Glomerular endothelial cell (primary cell): ENCODE data around the gene FBXO8. TPM values are rescaled to one million over a fixed set of nuclear protein-coding genes. Genes with fewer than 3 reads are reported as not detected.

ENCODE experiments used
- DNase-seq: peaks from one replicate; pipeline ENCODE4 v3.0.0-alpha.2; 2011; ENCODE audit warnings: low read depth, low spot score; ENCODE audit errors: extremely low read depth
- total RNA-seq: library from RNA; depleted of rRNA; stranded (reverse); fragments of >200 nt; gene quantifications from 2 replicates; pipeline ENCODE4 v1.2.3, GENCODE V29; 2015

FBXO8 gene
- total RNA-seq, 1 donor from 2014 or later = 13.4 TPM

GRCh38 chr4:174248407-174248806 lies 35.1 kb downstream of the FBXO8 start:
- no peak for DNase-seq

GRCh38 chr4:174245714-174246113 lies 37.8 kb downstream of the FBXO8 start:
- DNase-seq = no peak

GRCh38 chr4:174244441-174244840 lies 39.0 kb downstream of the FBXO8 start:
- DNase-seq = no peak

GRCh38 chr4:174241162-174241561 lies 42.3 kb downstream of the FBXO8 start:
- no peak for DNase-seq

- DNase-seq = no peak
Observed at GRCh38 chr4:174236359-174236758, 47.1 kb downstream of the FBXO8 start.

DNA sequence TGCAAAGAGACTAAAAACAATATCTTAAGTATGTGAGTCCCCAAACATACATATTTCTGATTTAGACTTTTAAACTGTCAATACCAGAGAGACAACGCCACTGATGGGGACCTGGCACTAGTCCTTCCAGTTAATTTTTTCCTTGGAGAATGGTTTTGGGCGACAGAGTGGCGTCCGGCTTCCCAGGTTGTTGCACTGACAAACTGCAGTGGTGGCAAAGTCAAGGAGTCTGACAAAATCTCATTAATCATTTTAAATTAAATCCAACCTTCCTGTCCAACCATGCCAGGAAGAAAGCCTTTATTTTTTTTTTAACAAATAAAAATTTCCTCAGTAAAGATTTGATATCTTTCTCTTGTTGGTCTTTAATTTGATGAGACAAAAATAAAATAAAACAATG lies 52.8 kb downstream of the FBXO8 start:
- no peak for DNase-seq

- DNase-seq = no peak
Observed at GRCh38 chr4:174230148-174230547, 53.3 kb downstream of the FBXO8 start.

GRCh38 chr4:174228988-174229387 lies 54.5 kb downstream of the FBXO8 start:
- no peak for DNase-seq

- DNase-seq = no peak
Observed at GRCh38 chr4:174225349-174226049, 58.0 kb downstream of the FBXO8 start.

DNA sequence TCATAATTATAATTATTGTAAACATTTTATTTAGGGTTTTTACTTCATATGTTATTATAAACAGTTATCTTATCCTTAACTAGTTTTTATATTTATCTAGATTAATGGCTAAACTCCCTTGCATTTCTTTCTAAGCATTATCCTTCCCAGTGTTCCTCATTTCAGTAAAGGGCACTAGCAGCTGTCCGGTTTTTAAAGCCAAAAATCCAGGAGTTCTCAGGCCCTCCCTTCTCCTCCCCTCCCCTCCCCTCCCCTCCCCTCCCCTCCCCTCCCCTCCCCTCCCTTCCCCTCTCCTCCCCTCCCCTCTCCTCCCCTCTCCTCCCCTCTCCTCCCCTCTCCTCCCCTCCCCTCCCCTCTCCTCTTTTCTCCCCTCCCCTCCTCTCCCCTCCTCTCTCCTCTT lies 58.9 kb downstream of the FBXO8 start:
- no peak for DNase-seq

DNA sequence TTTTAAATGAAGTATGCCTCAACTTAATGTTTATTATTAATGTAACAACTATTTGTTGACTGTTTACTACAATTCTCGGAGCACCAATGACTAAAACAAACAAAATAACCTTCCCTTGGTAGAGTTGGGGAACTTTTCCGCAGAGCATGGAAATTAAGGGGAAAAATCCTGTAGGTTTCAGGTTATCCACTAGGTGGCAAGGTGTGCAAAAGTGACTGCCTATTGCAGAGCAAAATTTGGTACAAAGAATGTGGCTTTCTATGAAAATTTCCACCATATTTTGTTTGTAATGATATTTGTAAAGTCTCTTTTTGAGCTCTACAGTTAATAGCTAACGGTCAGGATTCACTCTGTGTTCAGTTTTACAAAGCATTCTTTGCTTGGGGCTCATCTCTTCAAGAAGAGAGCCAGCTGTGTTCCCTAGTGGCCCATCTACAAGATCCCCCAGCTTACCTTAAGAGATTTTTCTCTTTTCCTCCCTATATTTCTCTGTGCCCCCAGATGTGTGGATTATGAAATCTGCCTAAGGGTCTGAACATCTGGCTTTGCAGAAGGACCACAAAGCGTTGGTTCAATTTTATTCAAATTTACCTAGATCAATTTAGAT lies 61.1 kb downstream of the FBXO8 start:
- no peak for DNase-seq

- no peak for DNase-seq
Observed at GRCh38 chr4:174218127-174218790, 65.2 kb downstream of the FBXO8 start.

- DNase-seq = no peak
Observed at GRCh38 chr4:174217273-174218126, 66.0 kb downstream of the FBXO8 start.

GRCh38 chr4:174216799-174217272 lies 66.6 kb downstream of the FBXO8 start:
- no peak for DNase-seq

- DNase-seq = no peak
Observed at GRCh38 chr4:174215961-174216680, 67.3 kb downstream of the FBXO8 start.

GRCh38 chr4:174215057-174215456 lies 68.4 kb downstream of the FBXO8 start:
- DNase-seq = no peak

- no peak for DNase-seq
Observed at GRCh38 chr4:174214101-174214878, 69.2 kb downstream of the FBXO8 start.

GRCh38 chr4:174213731-174214100 lies 69.8 kb downstream of the FBXO8 start:
- no peak for DNase-seq

DNA sequence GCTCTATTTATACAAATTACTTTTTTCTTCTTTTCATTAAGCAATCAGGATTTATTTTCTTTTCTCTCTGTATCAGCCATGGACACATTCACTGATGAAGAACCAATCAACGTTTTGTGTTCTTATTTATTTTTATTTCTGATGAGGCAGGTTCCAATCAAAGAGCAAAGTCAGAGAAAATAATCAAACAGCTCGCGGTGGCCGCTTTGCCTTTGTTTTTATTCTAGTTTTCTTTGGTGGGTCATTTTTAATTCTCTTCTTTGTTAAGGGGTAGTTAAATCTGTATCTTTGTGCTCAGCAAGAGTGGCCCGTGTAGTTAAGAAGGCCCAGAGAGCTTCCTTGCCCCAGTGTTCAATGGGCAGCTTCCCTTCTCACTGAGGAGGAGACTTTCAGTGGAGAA lies 71.4 kb downstream of the FBXO8 start:
- DNase-seq = no peak

GRCh38 chr4:174211622-174212044 lies 71.8 kb downstream of the FBXO8 start:
- DNase-seq = no peak
